ENCODE measurements around the gene NTRK3.

Gene NTRK3

GRCh38 chr15:88178631-88179030, 77.9 kb downstream of the NTRK3 start:
- DNase-seq (ENCODE audit: low read depth): no peak

- DNase-seq (ENCODE audit: low read depth): no peak
Observed at GRCh38 chr15:88177451-88177850, 79.1 kb downstream of the NTRK3 start.

DNA sequence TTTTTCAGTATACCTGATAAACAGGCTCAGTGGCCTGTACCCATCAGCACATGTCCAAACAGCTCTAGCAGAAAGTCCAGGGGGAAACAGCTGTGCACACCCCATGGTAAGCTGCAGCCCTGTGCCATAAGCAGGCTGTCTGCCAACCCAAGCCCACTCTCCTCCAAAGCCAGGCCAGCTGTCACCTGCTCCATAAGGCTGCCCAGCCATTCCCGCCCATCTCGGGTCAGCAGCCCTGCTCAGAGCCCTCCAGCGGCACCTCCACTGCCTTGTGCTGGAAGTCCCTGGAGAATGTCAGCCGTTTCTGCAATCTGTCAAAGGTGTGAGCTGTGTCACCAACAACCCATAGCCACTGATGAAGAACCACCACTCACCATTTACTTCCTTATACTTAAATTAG, 82.0 kb downstream of the NTRK3 start:
- DNase-seq (ENCODE audit: low read depth): no peak

GRCh38 chr15:88166082-88166993, 90.2 kb downstream of the NTRK3 start:
- DNase-seq (ENCODE audit: low read depth): no peak

DNA sequence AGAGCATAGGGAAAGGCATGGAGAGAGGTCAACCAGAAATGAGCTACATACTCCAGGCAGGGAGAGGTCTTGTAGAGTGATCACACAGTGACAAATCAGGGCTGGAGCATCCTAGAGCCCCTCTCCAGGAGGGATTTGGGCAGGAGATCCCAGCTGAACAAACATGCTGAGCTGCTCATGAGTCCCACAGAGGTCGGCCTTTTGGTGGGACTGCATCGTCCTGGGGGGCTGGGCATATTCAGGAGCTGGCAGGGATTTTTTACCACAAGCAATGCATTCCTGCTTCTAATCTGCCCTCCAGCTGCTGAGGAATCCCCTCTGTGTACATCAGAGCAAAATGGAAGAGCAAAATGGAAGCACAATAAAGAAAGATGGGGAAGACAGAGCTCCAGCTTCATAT, 94.9 kb downstream of the NTRK3 start:
- no peak for DNase-seq (ENCODE audit: low read depth)

- no peak for DNase-seq (ENCODE audit: low read depth)
Observed at GRCh38 chr15:88155310-88155709, 101.2 kb downstream of the NTRK3 start.

DNA sequence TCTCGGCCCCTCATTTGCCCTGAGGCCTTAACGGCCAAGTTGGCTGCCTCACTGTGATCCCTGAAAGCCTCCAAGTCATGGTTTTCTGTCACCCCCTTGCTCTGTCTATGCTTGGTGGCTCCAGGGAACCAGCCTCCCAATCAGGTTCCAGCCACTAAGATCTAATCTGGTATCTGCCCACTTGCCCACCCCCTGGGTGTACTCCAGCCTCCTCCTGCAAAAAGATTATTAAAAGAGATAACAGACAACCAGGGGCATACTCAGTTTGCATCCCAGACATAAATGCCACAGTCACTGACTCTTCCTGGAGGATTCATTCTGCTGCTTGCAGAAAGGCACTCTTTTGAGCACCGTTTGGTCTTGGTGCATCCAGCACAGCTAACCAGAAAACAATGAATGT, 103.9 kb downstream of the NTRK3 start:
- DNase-seq (ENCODE audit: low read depth): no peak

- no peak for DNase-seq (ENCODE audit: low read depth)
Observed at GRCh38 chr15:88147760-88148159, 108.8 kb downstream of the NTRK3 start.

DNA sequence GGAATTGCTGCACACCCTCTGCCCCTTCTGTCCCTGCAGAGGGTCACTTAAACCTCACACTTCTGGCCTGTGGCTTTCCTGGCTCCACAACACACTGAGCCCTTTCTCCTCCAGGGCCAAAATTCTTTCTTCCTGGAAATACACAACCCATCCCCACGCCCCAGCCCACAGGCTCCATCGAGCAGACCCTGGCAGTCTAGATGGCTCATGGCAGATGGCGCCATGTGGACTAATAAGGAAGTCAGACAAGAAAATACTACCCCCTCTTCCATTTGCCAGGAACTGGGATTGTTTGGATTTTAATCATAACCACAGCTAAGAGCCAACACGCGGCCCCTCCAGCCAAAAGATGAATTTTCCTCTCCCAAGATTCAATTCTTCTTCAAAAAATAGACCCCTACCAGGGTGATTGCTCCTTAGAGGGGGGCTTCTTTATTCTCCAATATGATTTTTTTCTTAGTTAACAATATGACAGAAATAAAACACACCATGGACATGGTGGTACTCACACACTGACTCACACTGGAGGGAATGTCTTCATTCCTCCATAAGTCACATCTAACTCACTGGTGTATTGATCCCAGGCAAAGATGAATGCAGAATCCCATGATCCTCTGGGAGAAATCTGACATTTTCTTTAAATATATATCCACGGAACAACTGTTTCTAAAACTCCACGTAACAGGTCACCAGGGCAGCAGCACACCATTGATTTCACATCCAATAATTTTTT, 111.5 kb downstream of the NTRK3 start:
- no peak for DNase-seq (ENCODE audit: low read depth)

DNA sequence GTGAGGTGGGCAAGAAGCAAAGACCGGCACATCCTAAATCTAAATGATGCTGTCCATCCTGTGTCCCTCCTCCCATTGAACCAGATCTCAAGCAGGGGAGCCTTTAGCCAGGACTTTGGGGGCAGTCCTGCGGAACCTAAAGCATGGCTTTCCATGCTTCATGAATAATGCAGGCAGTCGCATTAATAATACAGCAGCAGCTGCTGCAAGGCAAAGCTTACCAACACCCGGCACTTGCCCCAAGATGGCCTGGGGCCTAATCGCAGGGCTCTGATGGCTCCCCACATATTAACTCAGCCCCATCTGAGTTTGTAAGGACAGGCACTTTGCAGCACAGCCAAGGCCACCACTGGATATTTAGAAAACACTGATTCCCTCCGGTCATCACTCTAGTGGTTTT, 114.4 kb downstream of the NTRK3 start:
- DNase-seq (ENCODE audit: low read depth): no peak

DNA sequence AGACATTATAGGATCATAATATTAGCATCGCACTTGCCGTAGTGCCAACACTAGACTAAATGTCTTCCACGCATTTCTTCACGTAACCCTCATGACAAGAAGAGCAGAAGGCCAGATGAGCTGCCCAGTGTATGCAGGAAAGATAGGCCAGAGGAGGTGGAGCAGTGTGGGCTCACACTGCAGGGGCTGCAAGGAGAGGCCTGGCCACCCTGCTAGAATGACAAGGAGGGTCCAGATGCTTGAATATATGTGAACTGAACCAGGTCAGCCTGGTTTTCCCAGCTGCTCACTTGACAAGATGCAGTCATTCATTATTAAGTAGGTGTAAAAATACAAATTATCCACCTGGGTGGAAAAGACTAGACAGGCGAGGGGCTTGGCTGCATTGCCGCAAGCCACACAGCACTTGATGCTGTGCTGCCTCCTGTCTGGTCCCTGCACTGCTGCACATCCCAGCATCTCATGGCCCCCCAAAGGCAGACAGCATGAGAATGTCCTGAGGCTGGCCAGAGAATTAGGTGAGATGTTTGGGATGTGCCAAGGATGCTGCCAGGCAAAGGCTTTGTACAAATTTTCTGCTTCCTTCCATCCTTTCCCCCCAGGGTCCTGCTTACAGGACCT, 115.2 kb downstream of the NTRK3 start:
- no peak for DNase-seq (ENCODE audit: low read depth)

GRCh38 chr15:88140398-88140797, 116.1 kb downstream of the NTRK3 start:
- no peak for DNase-seq (ENCODE audit: low read depth)

GRCh38 chr15:88139936-88140335, 116.6 kb downstream of the NTRK3 start:
- DNase-seq (ENCODE audit: low read depth): no peak

DNA sequence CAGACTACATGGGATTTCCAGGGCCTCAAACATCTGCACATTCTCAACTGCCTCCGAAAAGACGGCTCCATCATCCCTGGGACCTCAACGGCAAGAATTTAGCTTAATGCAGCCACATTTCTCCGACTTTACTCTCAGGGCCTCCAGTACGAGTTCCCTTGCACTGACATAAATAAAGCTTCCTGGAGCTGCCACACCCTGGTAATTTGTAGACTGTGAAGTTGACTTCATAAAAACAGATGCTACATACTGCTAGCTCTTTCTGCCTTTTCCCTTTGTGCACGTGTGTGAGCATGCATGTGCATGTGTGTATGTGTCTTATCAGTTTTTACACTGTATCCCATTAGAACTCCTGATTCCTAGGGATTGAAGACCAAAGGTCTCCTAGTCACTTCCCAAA, 122.7 kb downstream of the NTRK3 start:
- DNase-seq (ENCODE audit: low read depth): no peak

DNA sequence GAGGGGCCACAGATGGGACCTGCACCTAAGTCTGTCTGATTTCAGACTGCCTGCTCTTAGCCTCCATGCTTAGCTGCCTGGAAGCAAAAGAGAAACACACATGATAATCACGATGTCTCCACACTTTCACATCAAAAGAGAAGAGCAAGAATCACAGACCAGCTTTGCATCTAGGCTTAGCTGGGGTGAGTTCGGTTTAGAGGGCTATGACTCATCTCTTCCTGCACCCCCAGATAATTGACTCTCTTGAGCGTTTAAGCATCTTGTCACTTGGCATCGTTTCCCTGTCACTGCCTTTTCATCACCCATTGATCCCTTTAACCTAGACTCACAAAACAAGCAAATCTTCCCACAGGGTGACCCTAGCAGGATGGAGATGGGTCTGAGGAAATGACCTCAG, 124.0 kb downstream of the NTRK3 start:
- DNase-seq (ENCODE audit: low read depth): no peak

- DNase-seq (ENCODE audit: low read depth): no peak
Observed at GRCh38 chr15:88131937-88132336, 124.6 kb downstream of the NTRK3 start.

- DNase-seq (ENCODE audit: low read depth): no peak
Observed at GRCh38 chr15:88127432-88127790, 129.1 kb downstream of the NTRK3 start.

GRCh38 chr15:88126695-88127431, 129.7 kb downstream of the NTRK3 start:
- no peak for DNase-seq (ENCODE audit: low read depth)

DNA sequence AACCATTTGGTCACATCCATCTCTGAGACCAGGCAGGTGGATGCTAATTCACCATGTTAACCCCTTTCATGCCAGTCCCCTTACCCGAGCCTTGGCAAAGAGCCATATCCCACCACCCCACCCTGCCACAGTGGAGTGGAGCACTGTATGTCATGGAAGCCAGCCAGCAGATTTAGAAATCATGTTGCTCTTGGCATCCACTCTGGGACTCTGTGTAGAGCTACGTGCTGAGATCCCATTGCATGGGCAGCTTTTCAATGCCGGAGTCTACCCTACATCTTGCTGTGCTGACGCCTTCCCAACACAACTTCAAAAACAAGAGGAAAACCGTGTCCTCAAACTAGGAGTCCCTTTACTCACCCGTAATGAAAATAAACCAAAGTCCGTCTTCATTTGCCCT, 131.0 kb downstream of the NTRK3 start:
- no peak for DNase-seq (ENCODE audit: low read depth)

DNA sequence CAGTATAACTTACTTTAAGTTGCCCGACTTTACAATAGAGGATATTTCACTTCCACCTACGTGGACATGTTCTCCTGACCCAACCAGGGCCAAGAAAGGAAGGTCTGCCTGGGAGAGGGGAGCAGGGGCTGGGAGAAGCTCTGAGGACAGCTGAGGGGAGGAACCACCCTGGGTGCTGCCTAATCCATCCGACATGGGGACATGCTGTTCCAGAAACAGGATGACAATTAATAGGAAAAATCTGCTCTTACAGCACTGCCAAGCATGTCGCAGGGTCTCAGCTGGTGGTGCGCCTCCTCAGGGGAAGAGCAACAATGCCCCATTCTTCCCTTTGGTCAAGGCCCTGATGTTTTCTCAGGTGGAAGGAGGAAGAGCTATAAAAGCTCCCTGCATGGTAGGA, 132.3 kb downstream of the NTRK3 start:
- no peak for DNase-seq (ENCODE audit: low read depth)

- DNase-seq (ENCODE audit: low read depth): no peak
Observed at GRCh38 chr15:88121968-88122530, 134.5 kb downstream of the NTRK3 start.

DNA sequence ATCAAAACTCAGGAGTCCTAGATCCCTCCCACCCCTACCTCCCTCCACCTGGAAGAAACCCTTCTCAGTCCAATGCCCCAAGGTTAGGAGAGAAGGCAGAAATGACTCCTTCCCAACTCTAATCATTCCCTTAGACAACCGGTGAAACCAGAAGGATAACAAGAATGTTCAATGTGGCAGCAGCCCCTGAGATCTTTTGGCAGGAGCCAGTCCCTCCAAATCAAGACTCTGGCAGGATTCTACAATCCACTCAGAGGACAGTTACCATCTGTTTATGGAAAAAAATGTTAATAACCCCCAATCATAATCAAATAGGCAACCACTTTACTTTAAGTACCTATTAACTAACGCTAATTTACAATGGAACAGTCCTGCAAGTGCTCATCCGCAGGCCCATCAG, 136.5 kb downstream of the NTRK3 start:
- no peak for DNase-seq (ENCODE audit: low read depth)

Data from stimulated activated CD8-positive, alpha-beta memory T cell treated with anti-CD3 and anti-CD28 coated beads, Interleukin-7, amount 100 ng/mL, for 24 hours (primary cell).